ENCODE measurements around the gene DAGLA. TPM values are rescaled to one million over a fixed set of nuclear protein-coding genes. Genes with fewer than 3 reads are reported as not detected.

DAGLA gene
- total and polyA plus RNA-seq, 2 of the 13 experiments (the other 11 are each of a cell fraction or from before 2014, with no cell fraction given) = 2.6 to 3.9 TPM

GRCh38 chr11:61679893-61680621 lies at the start of gene DAGLA (continued):
- TF ChIP-seq ZNF770 (CRISPR knock-in tag; IDR thresholded peaks at IDR 0.05) = peak; percentile 37; the same call in 1 of the 2 replicates
- no peak for TF ChIP-seq SKIL (CRISPR knock-in tag; IDR thresholded peaks at IDR 0.05; ENCODE audit: borderline replicate concordance)
- TF ChIP-seq ZNF777 (CRISPR knock-in tag; IDR thresholded peaks at IDR 0.05) = peak; percentile 70; the same call in 1 of the 2 replicates
- no peak; the same call in 1 of the 2 replicates for TF ChIP-seq KDM1A (CRISPR knock-in tag; IDR thresholded peaks at IDR 0.05)
- peak; percentile 49; the same call in 1 of the 2 replicates for TF ChIP-seq YEATS4 (CRISPR knock-in tag; IDR thresholded peaks at IDR 0.05; ENCODE audit: borderline replicate concordance)
- TF ChIP-seq PREB (CRISPR knock-in tag; IDR thresholded peaks at IDR 0.05) = no peak
- no peak for TF ChIP-seq MEIS1 (CRISPR knock-in tag; IDR thresholded peaks at IDR 0.05; ENCODE audit: borderline replicate concordance)
- no peak for TF ChIP-seq TRIM24 (CRISPR knock-in tag; IDR thresholded peaks at IDR 0.05)
- TF ChIP-seq DRAP1 (CRISPR knock-in tag; IDR thresholded peaks at IDR 0.05) = no peak
- no peak for TF ChIP-seq NR1H2 (CRISPR knock-in tag; IDR thresholded peaks at IDR 0.05; ENCODE audit: borderline replicate concordance, low read depth)
- no peak for TF ChIP-seq ZNF441 (CRISPR knock-in tag; IDR thresholded peaks at IDR 0.05; ENCODE audit: borderline replicate concordance)
- peak; percentile 40; the same call in 1 of the 2 replicates for TF ChIP-seq ZNF263 (CRISPR knock-in tag; IDR thresholded peaks at IDR 0.05)
- no peak for TF ChIP-seq SAFB2 (CRISPR knock-in tag; IDR thresholded peaks at IDR 0.05; ENCODE audit: borderline replicate concordance, low read depth)
- peak; percentile 50; the same call in 1 of the 2 replicates for TF ChIP-seq MXD4 (CRISPR knock-in tag; IDR thresholded peaks at IDR 0.05)
- TF ChIP-seq ZBTB34 (CRISPR knock-in tag; IDR thresholded peaks at IDR 0.05) = no peak
- no peak for TF ChIP-seq ZNF333 (CRISPR knock-in tag; IDR thresholded peaks at IDR 0.05; ENCODE audit: borderline replicate concordance)
- TF ChIP-seq NFIB (CRISPR knock-in tag; IDR thresholded peaks at IDR 0.05; ENCODE audit: borderline replicate concordance) = no peak
- peak; percentile 34; the same call in 1 of the 2 replicates for TF ChIP-seq MAX (IDR thresholded peaks at IDR 0.05)
- no peak for TF ChIP-seq HOMEZ (CRISPR knock-in tag; IDR thresholded peaks at IDR 0.05; ENCODE audit: low read depth)
- 0 out of 2 replicates have a peak, but pooled peaks have one; percentile 33 for TF ChIP-seq RNF2 (conservative IDR thresholded peaks at IDR 0.05; ENCODE audit: low read depth)
